K562 (cell line): ENCODE measurements around the gene DENND6B. TPM values are rescaled to one million over a fixed set of nuclear protein-coding genes. Genes with fewer than 3 reads are reported as not detected.

Experiments used
- ATAC-seq: fragments of 200-7000 bp; cut with Tn5 transposase; 3 replicates; pipeline ENCODE4 v1.9.1; 2020; ENCODE audit warnings: moderate library complexity
- BruUV-seq: library from RNA; stranded (reverse); fragments of 400-500 nt; replicated peaks from 2 replicates; lab custom pipeline; 2021; lab: Mats Ljungman, UMichigan
- CTCF ChIA-PET: fragments of 300-600 bp; formaldehyde crosslinking; extraction: SDS; loops from one replicate; lab custom pipeline; 2021; ENCODE audit warnings: low intra/inter-chr PET ratio; lab: Yijun Ruan, JAX
- POLR2A ChIA-PET: fragments of 300-600, 350-650 bp; sonication (Branson Sonifier 250); formaldehyde crosslinking; extraction: SDS; loops from one replicate; lab custom pipeline; 2021; ENCODE audit warnings: antibody characterized with exemption, inconsistent platforms; lab: Yijun Ruan, JAX
- DNase-seq, 4 experiments: peaks; one replicate each; pipeline versions ENCODE4 v3.0.0 to v3.0.0-alpha.2; 2011 to 2018; ENCODE audit warnings: low spot score in 3 of 4, mixed read lengths in 3 of 4; ENCODE audit errors: extremely low read depth in 1 of 4
- FAIRE-seq: peaks from 2 replicates; lab custom pipeline; 2011; peaks lifted over from hg19 to GRCh38; lab: Jason Lieb, UNC
- H2AFZ ChIP-seq: 2 replicates; pipeline ENCODE4 v1.6.0; 2011; ENCODE audit warnings: low read depth, low read length, control low read depth, inconsistent platforms
- H3K27ac ChIP-seq: fragments of 200-600 bp; 3 replicates; pipeline ENCODE4 v1.8.0; 2011; ENCODE audit warnings: low read depth, mild to moderate bottlenecking, control low read depth, inconsistent platforms, low read length, moderate library complexity, mixed read lengths; ENCODE audit errors: extremely low read depth
- H3K27me3 ChIP-seq, 2 experiments: fragments of 300-600 bp in 1 of 2; 2 replicates in 1 of 2; 3 replicates in 1 of 2; pipeline versions ENCODE4 v1.6.0 to v1.8.0; 2011; ENCODE audit warnings: inconsistent platforms in 2 of 2, low read length in 2 of 2, mild to moderate bottlenecking in 1 of 2, mixed read lengths in 1 of 2, moderate library complexity in 1 of 2; ENCODE audit not compliant: control insufficient read depth in 2 of 2, insufficient read depth in 2 of 2
- H3K36me3 ChIP-seq: fragments of 300-600 bp; 3 replicates; pipeline ENCODE4 v1.8.0; 2011; ENCODE audit warnings: mild to moderate bottlenecking, low read length, inconsistent platforms; ENCODE audit not compliant: control insufficient read depth, insufficient read depth
- H3K4me1 ChIP-seq, 2 experiments: fragments of 200-600 bp in 1 of 2; replicated peaks in 1 of 2; 2 replicates in 1 of 2; 3 replicates in 1 of 2; pipeline versions ENCODE4 v1.5.1 to v1.8.0; 2011; ENCODE audit warnings: inconsistent platforms in 2 of 2, low read length in 2 of 2, mild to moderate bottlenecking in 1 of 2, mixed read lengths in 1 of 2, moderate library complexity in 1 of 2; ENCODE audit not compliant: control insufficient read depth in 2 of 2, insufficient read depth in 2 of 2
- H3K4me2 ChIP-seq: 2 replicates; pipeline ENCODE4 v1.6.1; 2011; ENCODE audit warnings: low read length, control low read depth, inconsistent platforms, mixed read lengths; ENCODE audit not compliant: insufficient read depth
- H3K4me3 ChIP-seq: fragments of 200-600 bp; sonication (generic), shearing (Covaris generic); 2 replicates; pipeline ENCODE4 v1.5.1; 2016; ENCODE audit warnings: control low read depth, inconsistent platforms
- H3K79me2 ChIP-seq: fragments of 200-600 bp; 3 replicates; pipeline ENCODE4 v1.8.0; 2011; ENCODE audit warnings: low read length, inconsistent platforms; ENCODE audit not compliant: control insufficient read depth, insufficient read depth
- H3K9ac ChIP-seq, 2 experiments: 2 replicates each; pipeline versions ENCODE4 v1.6.0 to v1.6.1; 2011; ENCODE audit warnings: low read depth in 2 of 2, low read length in 2 of 2, control low read depth in 1 of 2, inconsistent platforms in 1 of 2, mild to moderate bottlenecking in 1 of 2, mixed read lengths in 1 of 2; ENCODE audit not compliant: insufficient read depth in 1 of 2
- H3K9me1 ChIP-seq: one replicate; pipeline ENCODE4 v1.6.0; 2011; ENCODE audit warnings: inconsistent platforms, mild to moderate bottlenecking, low read length, moderate library complexity; ENCODE audit not compliant: control insufficient read depth, insufficient read depth
- H3K9me3 ChIP-seq: replicated peaks from 2 replicates; pipeline ENCODE4 v1.5.1; 2011; ENCODE audit warnings: low read depth, low read length, inconsistent platforms; ENCODE audit not compliant: control insufficient read depth, insufficient read depth
- H4K20me1 ChIP-seq: replicated peaks from 2 replicates; pipeline ENCODE4 v1.6.1; 2011; ENCODE audit warnings: low read length, inconsistent platforms, mixed read lengths; ENCODE audit not compliant: control insufficient read depth, insufficient read depth
- ARID1B ChIP-seq: fragments of 450-650 bp; IDR thresholded peaks from 2 replicates; pipeline ENCODE4 v1.6.1; 2016; ENCODE audit warnings: antibody characterized with exemption, mild to moderate bottlenecking, inconsistent platforms
- CBX3 ChIP-seq, 2 experiments: IDR thresholded peaks; 1 replicate in 1 of 2; 2 replicates in 1 of 2; pipeline ENCODE4 v1.6.1; 2012; ENCODE audit warnings: inconsistent platforms in 2 of 2, low read length in 2 of 2, borderline replicate concordance in 1 of 2, control low read depth in 1 of 2
- CHD4 ChIP-seq: fragments of 200-600 bp; sonication (generic); IDR thresholded peaks from 3 replicates; pipeline ENCODE4 v1.6.1; 2012; ENCODE audit warnings: low read depth, mild to moderate bottlenecking, mixed read lengths, low read length, inconsistent platforms; ENCODE audit not compliant: insufficient read depth, insufficient replicate concordance, poor library complexity, severe bottlenecking
- COPS2 ChIP-seq: fragments of 450-650 bp; conservative IDR thresholded peaks from 2 replicates; pipeline ENCODE4 v1.6.1; 2016; ENCODE audit warnings: mild to moderate bottlenecking, moderate library complexity
- ESRRB ChIP-seq: fragments of 250-450 bp; sonication (Bioruptor Pico); IDR thresholded peaks from 2 replicates; pipeline ENCODE4 v1.5.0; 2020; ENCODE audit warnings: mild to moderate bottlenecking, moderate library complexity, borderline replicate concordance
- GATAD2B ChIP-seq: fragments of 450-650 bp; IDR thresholded peaks from 2 replicates; pipeline ENCODE4 v1.6.1; 2017; ENCODE audit warnings: mild to moderate bottlenecking, borderline replicate concordance
- HDAC8 ChIP-seq: fragments of 450-650 bp; IDR thresholded peaks from 2 replicates; pipeline ENCODE4 v1.6.1; 2016; ENCODE audit warnings: mild to moderate bottlenecking, missing genetic modification characterization, moderate library complexity, missing compliant biosample characterization
- JUNB ChIP-seq: fragments of 450-650 bp; formaldehyde crosslinking; conservative IDR thresholded peaks from 2 replicates; pipeline ENCODE4 v1.4.0; 2020; ENCODE audit warnings: mild to moderate bottlenecking
- KDM4B ChIP-seq, 2 experiments: fragments of 450-650 bp in 1 of 2; sonication (generic) in 1 of 2; IDR thresholded peaks; 2 replicates each; pipeline ENCODE4 v1.6.1; 2016 to 2017; ENCODE audit warnings: borderline replicate concordance in 2 of 2, antibody characterized with exemption in 1 of 2, low read depth in 1 of 2, mild to moderate bottlenecking in 1 of 2
- MAZ ChIP-seq, 2 experiments: fragments of 450-650 bp in 1 of 2; sonication (generic) in 1 of 2; formaldehyde crosslinking; IDR thresholded peaks in 1 of 2; conservative IDR thresholded peaks in 1 of 2; 2 replicates each; pipeline versions ENCODE4 v1.4.0 to v1.5.0; 2020; ENCODE audit warnings: mild to moderate bottlenecking in 1 of 2, missing genetic modification reagents in 1 of 2
- NCOA6 ChIP-seq: fragments of 450-650 bp; IDR thresholded peaks from 2 replicates; pipeline ENCODE4 v1.6.1; 2017; ENCODE audit warnings: mild to moderate bottlenecking
- NFIC ChIP-seq: fragments of 450-650 bp; IDR thresholded peaks from 2 replicates; pipeline ENCODE4 v1.6.1; 2017; ENCODE audit warnings: mild to moderate bottlenecking, inconsistent platforms
- PTTG1 ChIP-seq: fragments of 450-650 bp; IDR thresholded peaks from 2 replicates; pipeline ENCODE4 v1.6.1; 2016; ENCODE audit warnings: low read depth, mild to moderate bottlenecking, missing genetic modification characterization, missing compliant biosample characterization
- RBM17 ChIP-seq: fragments of 200-400 bp; formaldehyde crosslinking; IDR thresholded peaks from 2 replicates; pipeline ENCODE4 v1.6.1; 2017; ENCODE audit warnings: low read depth, mild to moderate bottlenecking, low read length, borderline replicate concordance
- SAFB ChIP-seq: fragments of 200-400 bp; formaldehyde crosslinking; IDR thresholded peaks from 2 replicates; pipeline ENCODE4 v1.6.1; 2017; ENCODE audit warnings: low read depth, low read length, borderline replicate concordance
- TEAD4 ChIP-seq, 2 experiments: sonication (generic) in 1 of 2; formaldehyde crosslinking in 1 of 2; IDR thresholded peaks; 2 replicates each; pipeline versions ENCODE4 v1.6.1 to v1.8.0; 2012 to 2022; ENCODE audit warnings: borderline replicate concordance in 1 of 2, inconsistent platforms in 1 of 2, low read length in 1 of 2, mild to moderate bottlenecking in 1 of 2, missing genetic modification reagents in 1 of 2
- XRCC5 ChIP-seq: fragments of 200-400 bp; formaldehyde crosslinking; IDR thresholded peaks from 2 replicates; pipeline ENCODE4 v1.6.1; 2017; ENCODE audit warnings: low read depth, mild to moderate bottlenecking, low read length
- ZNF232 ChIP-seq: sonication (generic); formaldehyde crosslinking; IDR thresholded peaks from 2 replicates; pipeline ENCODE4 v1.8.0; 2022; ENCODE audit warnings: mild to moderate bottlenecking, missing genetic modification reagents
- ZNF695 ChIP-seq: fragments of 450-650 bp; formaldehyde crosslinking; IDR thresholded peaks from 2 replicates; pipeline ENCODE4 v1.4.0; 2020; ENCODE audit warnings: mild to moderate bottlenecking, moderate library complexity
- WGBS: fragments of 100-300 bp; shearing (Covaris generic); methylation state at CpG from one replicate; pipeline ENCODE4 v1.1.6; 2016; ENCODE audit warnings: low coverage, mixed read lengths; ENCODE audit not compliant: insufficient coverage; ENCODE audit errors: missing lambda C conversion rate; 5-methylcytosine and 5-hydroxymethylcytosine counted together
- in situ Hi-C: fragments of 300-500 bp; cut with MboI; formaldehyde crosslinking; loops from 4 replicates; pipeline ENCODE4 v1.15.0; 2018; ENCODE audit warnings: inconsistent platforms, mixed read lengths
- intact Hi-C: fragments of 100-400 bp; cut with micrococcal nuclease; formaldehyde crosslinking; loops from 2 replicates; pipeline ENCODE4 v1.14.2; 2022
- polyA plus RNA-seq, 8 experiments: library from polyadenylated mRNA; depleted of rRNA in 4 of 8; stranded (reverse) in 5 of 8; unstranded in 3 of 8; fragments of >200 nt; fragmentation: Nextera tagmentation in 2 of 8; fragmentation: Illumina TruSeq in 1 of 8; extraction: Ambion mirVana in 2 of 8; extraction: Trizol in 1 of 8; gene quantifications; 2 replicates each; pipeline versions ENCODE4 v1.2.1 to v1.2.3, GENCODE V29; 2011 to 2014; ENCODE audit warnings: inconsistent platforms in 1 of 8, missing spikeins in 1 of 8
- total RNA-seq, 7 experiments: library from RNA; depleted of rRNA in 6 of 7; stranded (reverse); fragments of >200 nt in 6 of 7; fragmentation: Illumina TruSeq in 2 of 7; extraction: Trizol in 2 of 7; gene quantifications; 2 replicates each; pipeline versions ENCODE4 v1.2.1 to v1.2.3, GENCODE V29; 2011 to 2021; ENCODE audit warnings: low replicate concordance in 1 of 7
- TF ChIP-seq, protein P1 (sequence below): sonication (generic); formaldehyde crosslinking; IDR thresholded peaks from 2 replicates; pipeline ENCODE4 v1.8.1; 2022; ENCODE audit warnings: missing genetic modification reagents
- TF ChIP-seq, protein P2 (sequence below), 3 experiments: fragments of 200-800 bp in 1 of 3; sonication (Bioruptor generic) in 1 of 3; sonication (generic) in 1 of 3; formaldehyde crosslinking in 1 of 3; IDR thresholded peaks; 2 replicates each; pipeline versions ENCODE4 v1.6.1 to v1.8.0; 2016 to 2022; ENCODE audit warnings: mild to moderate bottlenecking in 2 of 3, missing compliant biosample characterization in 2 of 3, missing genetic modification characterization in 2 of 3, missing genetic modification reagents in 1 of 3

The DENND6B gene
- total and polyA plus RNA-seq, 9 of the 15 experiments (the other 6 are each of a cell fraction or from before 2014, with no cell fraction given) = 0.07 to 3.7 (median 1.5) TPM

- Histone ChIP-seq H3K9ac (peak overlapping the region; percentile 49 to 90; a peak in 3 of 4 replicates), H3K79me2 (no peaks in the 10 kb centered on the region; the same call in 2 of the 3 replicates), H3K27ac (peak overlapping the region; percentile 56; the same call in 2 of the 3 replicates)
- TF ChIP-seq GATAD2B = no peak
- TF ChIP-seq NCOA6 = no peak
- no peak for TF ChIP-seq XRCC5
- no peak for TF ChIP-seq RBM17
- TF ChIP-seq SAFB = no peak
- TF ChIP-seq HDAC8 (tag) = no peak
- no peak for TF ChIP-seq TEAD4 (IDR thresholded peaks at IDR 0.05; ENCODE audit: low read length)
- TF ChIP-seq TEAD4 (CRISPR knock-in tag; IDR thresholded peaks at IDR 0.05; ENCODE audit: borderline replicate concordance) = no peak
- no peak for TF ChIP-seq ARID1B
- no peak for TF ChIP-seq ZNF232 (CRISPR knock-in tag)
- TF ChIP-seq CHD4 = no peak
- TF ChIP-seq ESRRB = no peak
- TF ChIP-seq MAZ (CRISPR knock-in tag; conservative IDR thresholded peaks at IDR 0.05 in 1 of 2, IDR thresholded peaks at IDR 0.05 in 1 of 2) = peak in 1 of 2 experiments; percentile 24; a peak in 1 of 4 replicates
- no peak for TF ChIP-seq CBX3 (IDR thresholded peaks at IDR 0.05; ENCODE audit: borderline replicate concordance in 1 of 2, low read length in 2 of 2)
- TF ChIP-seq, protein P1, sequence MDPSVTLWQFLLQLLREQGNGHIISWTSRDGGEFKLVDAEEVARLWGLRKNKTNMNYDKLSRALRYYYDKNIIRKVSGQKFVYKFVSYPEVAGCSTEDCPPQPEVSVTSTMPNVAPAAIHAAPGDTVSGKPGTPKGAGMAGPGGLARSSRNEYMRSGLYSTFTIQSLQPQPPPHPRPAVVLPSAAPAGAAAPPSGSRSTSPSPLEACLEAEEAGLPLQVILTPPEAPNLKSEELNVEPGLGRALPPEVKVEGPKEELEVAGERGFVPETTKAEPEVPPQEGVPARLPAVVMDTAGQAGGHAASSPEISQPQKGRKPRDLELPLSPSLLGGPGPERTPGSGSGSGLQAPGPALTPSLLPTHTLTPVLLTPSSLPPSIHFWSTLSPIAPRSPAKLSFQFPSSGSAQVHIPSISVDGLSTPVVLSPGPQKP = no peak
- no peak for TF ChIP-seq COPS2
- TF ChIP-seq NFIC = 0 out of 2 replicates have a peak, but pooled peaks have one; percentile 22
- 0 out of 4 replicates have a peak, but pooled peaks of 1 of the 2 experiments have one; percentile 26 for TF ChIP-seq KDM4B (IDR thresholded peaks at IDR 0.05; ENCODE audit: borderline replicate concordance in 2 of 2, low read depth in 1 of 2)
- TF ChIP-seq ZNF695 (CRISPR knock-in tag) = no peak
- no peak for TF ChIP-seq PTTG1 (tag)
- no peak for TF ChIP-seq JUNB
- TF ChIP-seq, protein P2, sequence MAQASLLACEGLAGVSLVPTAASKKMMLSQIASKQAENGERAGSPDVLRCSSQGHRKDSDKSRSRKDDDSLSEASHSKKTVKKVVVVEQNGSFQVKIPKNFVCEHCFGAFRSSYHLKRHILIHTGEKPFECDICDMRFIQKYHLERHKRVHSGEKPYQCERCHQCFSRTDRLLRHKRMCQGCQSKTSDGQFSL (CRISPR knock-in tag; IDR thresholded peaks at IDR 0.05) = no peak
- TF ChIP-seq, protein P2 (tag; IDR thresholded peaks at IDR 0.05) = no peak
Measured at GRCh38 chr22:50269573-50269969, 57.2 kb downstream of the DENND6B start.

More at GRCh38 chr22:50269573-50269969, 57.2 kb downstream of the DENND6B start:
- ChIA-PET CTCF (no interaction called here), POLR2A (no interaction called here)
- Histone ChIP-seq H3K4me3 (peak overlapping the region; percentile 49), H3K36me3 (0 out of 3 replicates have a peak, but pooled peaks cover 2% of the 10 kb centered on the region), H3K4me2 (peak overlapping the region; percentile 11; the same call in 1 of the 2 replicates), H4K20me1 (no peaks in the 10 kb centered on the region), H2AFZ (no peak overlapping the region), H3K9me3 (no peaks in the 10 kb centered on the region), H3K27me3 (no peaks in the 10 kb centered on the region), H3K9me1 (no peaks in the 10 kb centered on the region), H3K4me1 (peaks cover 7 to 79% of the 10 kb centered on the region in 2 experiments; a peak in 4 of 5 replicates)
- FAIRE-seq (no peak), ATAC-seq (no peak), DNase-seq (peak; percentile 20 to 49 (median 29))
- WGBS = 0% methylated on average over 2 of the region's 18 CpGs
- BruUV-seq = no TSS peak
- intact Hi-C loops = no loop called here
- in situ Hi-C loops = no loop called here
